Superior temporal gyrus (tissue), 1 donor: Measurements from ENCODE around the gene PIGW.
"Not testable (repeated sequence)": the region's sequence is repeated elsewhere in the genome, so short reads cannot be mapped to it uniquely, and the experiment has no call there.

Source experiments
- DNase-seq: peaks from one replicate; pipeline ENCODE4 v3.0.0-alpha.2; 2016; ENCODE audit errors: extremely low spot score

The PIGW gene

GRCh38 chr17:36507266-36507665 is 27.5 kb upstream of the PIGW start:
- DNase-seq: no peak

- not testable (repeated sequence) for DNase-seq
Measured at GRCh38 chr17:36508439-36508838, 26.3 kb upstream of the PIGW start.

GRCh38 chr17:36509272-36509985 is 25.4 kb upstream of the PIGW start:
- DNase-seq: no peak

GRCh38 chr17:36510636-36511035 is 24.2 kb upstream of the PIGW start:
- DNase-seq: no peak

- no peak for DNase-seq
Measured at GRCh38 chr17:36511216-36511615, 23.6 kb upstream of the PIGW start.

GRCh38 chr17:36512641-36513040 is 22.1 kb upstream of the PIGW start:
- no peak for DNase-seq

- no peak for DNase-seq
Measured at GRCh38 chr17:36514856-36515255, 19.9 kb upstream of the PIGW start.

GRCh38 chr17:36515837-36516236 is 18.9 kb upstream of the PIGW start:
- DNase-seq: no peak

- no peak for DNase-seq
Measured at GRCh38 chr17:36523113-36523512, 11.7 kb upstream of the PIGW start.

- no peak for DNase-seq
Measured at GRCh38 chr17:36524428-36524876, 10.3 kb upstream of the PIGW start.

GRCh38 chr17:36525113-36525512 is 9.7 kb upstream of the PIGW start:
- DNase-seq: no peak

GRCh38 chr17:36525888-36526287 is 8.9 kb upstream of the PIGW start:
- no peak for DNase-seq

GRCh38 chr17:36527621-36528250 is 7.1 kb upstream of the PIGW start:
- DNase-seq: no peak

- DNase-seq: no peak
Measured at GRCh38 chr17:36529121-36529520, 5.7 kb upstream of the PIGW start.

GRCh38 chr17:36532435-36532975 is 2.3 kb upstream of the PIGW start:
- DNase-seq: no peak

GRCh38 chr17:36533935-36534839 is 600 bp upstream of the PIGW start:
- peak; percentile 40 for DNase-seq

GRCh38 chr17:36535669-36536081 is 888 bp downstream of the PIGW start:
- DNase-seq: no peak

GRCh38 chr17:36540696-36541095 is 5.9 kb downstream of the PIGW start:
- DNase-seq: no peak

GRCh38 chr17:36542755-36543154 is 8.0 kb downstream of the PIGW start:
- DNase-seq: no peak

GRCh38 chr17:36544044-36544306 is 9.2 kb downstream of the PIGW start:
- DNase-seq: peak; percentile 23

- peak; percentile 79 for DNase-seq
Measured at GRCh38 chr17:36544307-36545076, 9.7 kb downstream of the PIGW start, which contains the start of gene GGNBP2. TSS of gene GGNBP2 (plus strand) at chr17:36544919. CDS start at chr17:36545725, 806 bp downstream.

- DNase-seq: no peak
Measured at GRCh38 chr17:36545077-36545464, 10.3 kb downstream of the PIGW start.
